Caki2 (cell line): ENCODE results near the gene ENC1. TPM values are rescaled to one million over a fixed set of nuclear protein-coding genes. Genes with fewer than 3 reads are reported as not detected.

ENCODE experiments used
- DNase-seq: peaks from one replicate; pipeline ENCODE4 v3.0.0-alpha.2; 2015; ENCODE audit warnings: low read depth
- in situ Hi-C: cut with HindIII; loops from 2 replicates; pipeline ENCODE4 v1.10.0; 2016; ENCODE audit warnings: low sequenced_read_pairs, low pct_unique_long_range_greater_than_20kb, mixed read lengths
- total RNA-seq: library from RNA; depleted of rRNA; stranded (reverse); fragments of >200 nt; shearing (Covaris generic); gene quantifications from 2 replicates; pipeline ENCODE4 v1.2.3, GENCODE V29; 2014; ENCODE audit warnings: low replicate concordance

Gene ENC1
- total RNA-seq, 1 experiment from 2014 or later: 10.6 TPM

- in situ Hi-C loops: no loop called here
- DNase-seq: no peak
These were observed 2.0 kb downstream of the ENC1 start for GRCh38 chr5:74638544-74638969.

DNA sequence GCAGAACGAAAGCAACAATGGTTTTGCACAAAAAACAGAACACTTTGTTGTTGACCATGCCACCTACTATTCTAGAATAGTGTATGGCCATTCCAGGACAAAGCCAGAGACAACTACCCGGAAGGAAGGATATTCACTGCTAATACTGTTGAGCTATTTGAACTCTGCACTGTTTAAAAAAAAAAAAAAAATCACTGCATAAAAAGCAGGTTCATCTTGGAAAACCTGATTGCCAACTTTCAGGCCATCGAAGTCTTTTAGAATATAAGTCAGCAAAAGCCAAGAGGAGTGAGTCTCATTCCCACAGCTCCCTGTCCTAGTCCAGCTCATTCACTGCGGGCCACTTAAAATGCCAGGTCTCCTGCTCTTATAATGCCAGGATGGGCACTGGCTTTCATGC is 4.0 kb downstream of the ENC1 start:
- in situ Hi-C loops: no loop called here
- DNase-seq: no peak

DNA sequence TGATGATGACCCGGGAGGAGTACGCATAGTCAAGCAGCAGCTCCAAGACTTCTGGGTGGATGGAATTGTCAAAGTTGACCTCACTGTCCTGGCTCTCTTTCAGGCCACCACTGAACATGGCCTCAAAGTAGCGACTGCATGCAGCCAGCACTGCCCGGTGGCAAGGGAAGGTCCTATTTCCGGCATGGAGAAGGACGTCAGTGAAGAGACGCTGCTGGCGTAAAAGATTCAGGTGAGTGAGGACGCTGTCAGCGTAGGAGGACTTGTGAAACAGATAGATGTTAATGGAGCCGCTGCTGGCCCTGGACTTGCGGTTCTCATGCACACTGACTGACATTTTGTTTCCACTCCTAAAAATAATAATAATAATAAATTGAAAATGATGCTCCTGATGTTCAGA is 4.4 kb downstream of the ENC1 start:
- in situ Hi-C loops: no loop called here
- no peak for DNase-seq

DNA sequence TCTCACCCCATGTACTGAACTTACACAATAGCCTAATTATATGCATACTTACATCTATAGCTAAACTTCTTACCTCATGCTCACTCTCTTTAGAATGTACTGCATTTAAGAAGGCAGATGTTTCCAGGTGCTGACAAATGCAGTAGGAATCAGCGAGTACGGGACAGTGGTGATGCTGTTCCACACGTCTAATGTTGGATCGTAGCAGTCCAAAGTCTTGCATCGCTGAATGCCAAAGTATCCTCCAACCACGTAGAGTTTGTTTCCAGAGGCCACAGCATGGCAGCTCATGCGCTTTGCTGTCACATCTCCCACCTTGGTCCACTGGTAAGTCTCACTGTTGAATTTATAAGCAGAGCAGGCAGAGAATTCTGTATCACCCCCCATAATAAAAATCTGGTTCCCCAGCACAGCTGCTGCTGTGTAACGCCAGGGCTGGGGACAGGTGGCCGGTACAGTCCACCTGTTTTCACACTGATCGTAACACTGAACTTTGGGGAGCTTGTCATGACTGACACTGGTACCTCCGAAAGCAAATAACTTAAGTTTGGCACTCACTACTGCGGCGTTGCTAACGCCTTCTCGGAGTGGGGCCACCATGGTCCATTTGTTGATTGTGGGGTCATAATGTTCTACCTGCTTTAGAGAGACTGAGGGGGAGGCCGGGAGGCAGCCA is 5.8 kb downstream of the ENC1 start:
- DNase-seq: no peak
- in situ Hi-C loops: no loop called here

- no peak for DNase-seq
These were observed 6.8 kb downstream of the ENC1 start for GRCh38 chr5:74633695-74634094.

DNA sequence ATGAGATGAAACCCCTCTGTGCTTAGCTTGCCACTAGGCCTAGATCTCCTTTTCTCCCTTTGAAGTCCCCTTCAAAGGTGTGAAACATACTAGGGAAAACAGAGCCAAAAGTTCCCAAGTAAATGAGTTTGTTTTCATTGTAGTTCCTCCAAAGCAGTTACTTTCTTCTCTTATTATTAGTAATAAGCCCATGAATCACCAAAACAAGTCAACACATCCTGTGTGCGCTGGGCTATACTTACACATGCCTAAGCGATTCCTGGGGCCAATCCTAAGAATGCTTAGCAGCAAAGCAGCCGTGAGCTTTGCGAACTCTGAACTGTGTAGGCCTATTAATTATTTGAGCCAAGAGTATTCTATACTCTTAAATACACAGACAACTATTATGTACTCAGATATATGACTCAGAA is 7.6 kb downstream of the ENC1 start:
- no peak for DNase-seq
- in situ Hi-C loops: no loop called here

More at GRCh38 chr5:74633695-74634094, 6.8 kb downstream of the ENC1 start:
- in situ Hi-C loops: no loop called here

DNA sequence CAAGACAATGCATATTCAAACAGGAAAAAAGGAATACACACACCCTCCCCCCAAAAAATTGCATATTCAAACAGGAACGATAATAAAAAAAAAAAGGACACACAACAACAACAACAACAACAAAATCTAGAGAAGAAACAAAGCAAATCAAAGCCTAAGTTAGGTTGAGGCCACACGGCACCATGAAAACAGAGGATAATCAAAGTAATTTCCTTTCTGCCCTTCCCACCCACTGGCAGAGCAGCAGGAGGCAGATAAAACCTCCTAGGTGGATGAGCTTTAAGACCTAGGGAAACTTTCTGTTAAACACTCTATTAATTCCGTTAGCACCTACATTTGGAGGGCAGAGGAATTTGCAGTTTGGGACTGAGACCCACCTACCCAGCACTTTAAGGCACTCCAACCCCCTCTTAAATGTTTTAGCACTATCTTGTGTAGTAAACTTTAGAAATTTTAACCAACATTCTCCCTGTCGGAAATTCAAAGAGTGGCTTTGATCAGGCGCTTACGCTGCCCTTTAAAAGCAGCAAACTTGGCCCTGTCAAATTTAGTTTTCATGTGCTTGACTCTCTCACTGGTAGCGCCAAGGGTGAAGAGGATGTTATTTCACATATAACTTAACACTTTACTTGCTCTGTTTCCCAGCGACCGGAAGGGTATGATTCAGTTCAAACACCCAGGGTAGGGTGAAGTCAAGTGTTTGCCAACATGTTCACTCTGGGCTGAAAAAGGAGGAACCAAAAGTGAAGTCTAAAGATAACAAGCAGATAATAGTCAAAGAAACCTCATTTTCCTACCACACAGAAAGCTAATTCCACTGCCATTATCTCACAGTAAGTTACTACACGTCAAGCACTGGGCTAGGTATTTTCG is 9.2 kb downstream of the ENC1 start:
- in situ Hi-C loops: no loop called here

GRCh38 chr5:74630453-74631066 is 10.0 kb downstream of the ENC1 start:
- DNase-seq: peak; percentile 72
- in situ Hi-C loops: no loop called here

More for the DNA sequence above, 9.2 kb downstream of the ENC1 start:
- peak; percentile 66 for DNase-seq

DNA sequence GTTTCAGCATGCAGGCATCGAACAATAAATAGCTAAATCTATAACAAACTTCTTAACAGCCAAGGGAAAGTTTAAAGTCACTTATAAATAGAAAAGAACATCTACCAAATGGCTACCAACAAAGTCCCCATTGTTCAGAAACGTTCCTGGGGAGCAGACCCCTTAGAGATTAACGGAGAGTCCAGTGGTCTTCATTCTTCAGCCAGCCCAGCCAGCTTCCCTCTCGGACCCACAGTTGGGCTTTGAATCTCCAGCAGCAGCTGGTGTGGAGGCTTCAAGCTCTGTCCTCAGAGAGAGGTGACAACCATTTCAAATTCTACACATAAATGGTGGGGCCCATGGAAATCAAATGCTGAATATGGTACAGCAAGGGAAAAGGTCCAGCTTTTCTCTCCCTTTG is 11.2 kb downstream of the ENC1 start:
- in situ Hi-C loops: no loop called here
- DNase-seq: no peak

DNA sequence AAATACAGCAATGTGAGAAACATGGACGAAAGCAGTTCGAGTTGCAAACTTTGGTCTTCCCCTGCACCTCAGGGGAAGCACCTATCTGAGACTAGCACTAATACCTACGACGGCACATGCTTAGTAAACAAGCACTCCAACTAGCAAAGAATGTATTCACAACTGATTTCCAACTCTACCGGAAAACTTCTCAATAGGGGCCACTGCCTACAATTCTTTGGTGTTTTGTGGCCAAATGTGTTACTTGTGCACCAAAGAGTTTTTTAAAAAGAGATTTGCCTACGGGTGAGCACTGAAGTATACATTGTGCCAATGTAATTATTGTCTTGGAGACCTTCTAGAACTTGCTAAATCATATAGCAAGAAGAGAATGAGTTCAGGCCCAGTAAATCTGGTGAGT is 12.2 kb downstream of the ENC1 start:
- no peak for DNase-seq
- in situ Hi-C loops: no loop called here

DNA sequence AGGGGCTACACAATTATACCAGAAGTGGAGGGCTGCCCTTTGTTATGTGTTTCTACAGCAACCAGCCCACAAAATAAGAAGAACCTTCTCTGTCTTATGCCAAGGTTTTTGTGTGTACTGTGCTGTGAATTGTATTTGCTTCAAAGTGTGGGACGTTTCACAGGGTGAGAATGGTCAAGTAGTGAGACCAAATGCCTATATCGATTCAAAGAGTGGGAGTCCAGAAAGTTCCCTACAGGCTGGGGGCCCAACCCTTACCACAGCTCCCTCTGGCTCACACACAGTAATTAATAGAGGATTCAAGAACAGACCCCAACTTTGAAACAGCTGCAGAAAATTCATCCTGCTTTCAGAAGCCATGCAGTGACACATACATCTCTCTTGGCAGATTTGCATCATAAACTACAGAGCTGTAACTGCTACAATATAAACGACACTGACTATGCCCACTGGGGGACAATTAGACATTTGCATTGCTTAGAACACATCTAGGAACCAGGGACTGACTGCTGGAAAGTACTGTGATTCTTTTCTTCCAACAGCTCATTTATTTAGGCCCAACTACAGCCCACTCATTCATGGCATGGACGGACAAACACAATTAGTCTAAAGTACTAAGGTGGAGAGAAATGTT is 12.8 kb downstream of the ENC1 start:
- DNase-seq: no peak
- in situ Hi-C loops: no loop called here

DNA sequence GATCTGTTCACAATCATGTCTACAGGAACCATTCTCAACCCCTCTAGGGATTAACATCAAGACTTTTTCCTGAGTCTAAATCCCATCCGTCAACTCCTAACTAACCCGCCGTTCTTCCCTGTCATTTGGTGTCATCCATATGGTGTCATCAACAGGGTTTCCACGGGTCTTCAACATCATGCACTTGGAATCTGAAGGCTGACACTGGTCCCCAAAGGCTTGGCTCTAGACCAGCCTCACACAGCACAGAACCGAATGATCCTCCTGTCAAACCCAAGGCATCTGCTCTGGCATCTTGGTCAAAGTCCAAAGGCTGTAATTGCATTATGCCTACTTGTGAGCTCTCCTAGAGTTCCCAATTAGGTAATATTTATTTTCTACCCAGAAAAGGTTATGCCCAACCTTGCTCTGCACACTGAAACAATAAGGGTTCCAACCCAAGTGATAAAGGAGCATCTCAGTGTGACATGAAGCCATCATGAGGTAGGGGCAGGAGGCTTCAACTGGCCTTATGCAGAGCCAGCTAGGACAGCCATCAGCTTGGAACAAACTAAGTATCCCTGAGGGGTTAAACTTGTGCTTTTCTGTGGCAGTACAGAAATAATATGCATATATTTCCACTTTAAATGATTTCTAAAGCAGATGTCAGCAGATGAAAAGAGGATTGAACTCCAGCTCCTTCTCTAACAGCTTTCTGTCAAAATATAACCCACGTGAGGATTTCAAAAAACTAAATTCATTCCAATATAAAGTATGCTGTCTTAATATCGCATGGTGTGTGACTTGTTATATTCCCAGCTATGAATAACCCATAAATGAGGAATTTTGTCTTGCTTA is 13.9 kb downstream of the ENC1 start:
- in situ Hi-C loops: no loop called here
- DNase-seq: no peak

- no peak for DNase-seq
- in situ Hi-C loops: no loop called here
These were observed 14.7 kb downstream of the ENC1 start for GRCh38 chr5:74625742-74626241.

GRCh38 chr5:74624931-74625505 is 15.5 kb downstream of the ENC1 start:
- DNase-seq: no peak
- in situ Hi-C loops: no loop called here

DNA sequence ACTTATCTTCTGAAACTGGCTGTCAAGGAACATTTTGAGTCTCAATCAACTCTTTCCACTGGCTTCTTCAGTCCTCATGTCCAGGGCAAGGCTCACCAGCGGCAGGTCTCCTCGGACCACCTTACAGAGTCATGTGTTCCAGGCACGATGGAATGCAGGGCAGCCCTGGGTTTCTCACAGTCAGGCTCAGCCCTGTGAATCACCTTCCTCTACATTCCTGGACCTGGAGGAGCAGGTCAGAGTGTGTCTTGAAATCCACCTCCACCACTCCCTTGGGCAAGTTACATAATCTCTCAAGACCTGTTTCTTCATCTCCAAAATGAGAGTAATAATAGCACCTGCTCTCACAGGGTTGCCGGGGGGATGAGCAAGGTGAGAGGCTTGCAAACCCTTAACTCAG is 16.0 kb downstream of the ENC1 start:
- in situ Hi-C loops: no loop called here
- DNase-seq: no peak

GRCh38 chr5:74623748-74624408 is 16.6 kb downstream of the ENC1 start:
- in situ Hi-C loops: no loop called here
- DNase-seq: no peak

DNA sequence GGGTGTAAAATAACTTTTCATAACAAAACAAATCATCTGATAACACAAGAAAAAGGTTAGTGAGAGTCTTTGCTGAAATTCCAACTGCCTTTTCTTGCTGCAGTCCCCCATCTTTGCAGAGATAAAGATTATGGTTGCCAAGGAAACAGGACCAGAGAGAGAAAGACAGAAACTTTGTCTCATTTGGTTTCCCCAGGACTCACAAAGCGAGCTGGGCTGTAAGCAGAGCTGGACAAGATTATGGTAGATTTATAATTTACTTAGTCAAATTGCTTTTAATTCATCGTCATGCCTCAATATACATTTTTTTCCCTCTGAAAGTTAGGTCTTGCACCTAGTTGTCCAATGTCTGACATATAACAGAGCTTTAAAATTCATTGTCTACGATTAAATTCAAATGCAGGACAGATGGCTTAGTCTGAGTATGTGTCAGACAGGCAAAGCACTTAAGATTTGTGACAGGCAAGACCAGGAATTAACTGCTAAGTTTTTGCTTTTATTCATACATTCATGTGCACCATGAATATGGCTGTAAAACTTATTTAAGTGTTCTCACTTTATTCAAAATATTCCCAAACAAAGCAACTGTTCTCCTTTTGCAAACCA is 17.4 kb downstream of the ENC1 start:
- in situ Hi-C loops: no loop called here
- no peak for DNase-seq
